Endothelial cell of umbilical vein (primary cell): ENCODE data around the gene GATAD2A. TPM values are rescaled to one million over a fixed set of nuclear protein-coding genes. Genes with fewer than 3 reads are reported as not detected.

Experiments used
- BruUV-seq: library from RNA; stranded (reverse); fragments of 400-500 nt; replicated peaks from 2 replicates; lab custom pipeline; 2021; lab: Mats Ljungman, UMichigan
- CTCF ChIA-PET: fragments of 300-600, 350-600 bp; sonication (Branson Sonifier 250); formaldehyde crosslinking; loops from one replicate; lab custom pipeline; 2021; ENCODE audit warnings: antibody characterized with exemption, inconsistent platforms; lab: Charles Lee
- POLR2A ChIA-PET: fragments of 300-600, 350-600 bp; sonication (Branson Sonifier 250); formaldehyde crosslinking; loops from one replicate; lab custom pipeline; 2021; ENCODE audit warnings: antibody characterized with exemption, inconsistent platforms; lab: Charles Lee
- DNase-seq: peaks from one replicate; pipeline ENCODE4 v3.0.0-alpha.2; 2011; ENCODE audit warnings: low read depth, low spot score
- FAIRE-seq: peaks from 2 replicates; lab custom pipeline; 2011; peaks lifted over from hg19 to GRCh38; lab: Jason Lieb, UNC
- H2AFZ ChIP-seq: 2 replicates; pipeline ENCODE4 v1.6.0; 2012; ENCODE audit warnings: low read depth, low read length, control low read depth, inconsistent platforms
- H3K27ac ChIP-seq: 2 replicates; pipeline ENCODE4 v1.5.1; 2011; ENCODE audit warnings: low read depth, mild to moderate bottlenecking, control low read depth, low read length, moderate library complexity; ENCODE audit not compliant: insufficient read depth
- H3K27me3 ChIP-seq, 2 experiments: 2 replicates each; pipeline versions ENCODE4 v1.6.0 to v1.6.1; 2011; ENCODE audit warnings: low read length in 2 of 2, mixed read lengths in 1 of 2; ENCODE audit not compliant: control insufficient read depth in 2 of 2, insufficient read depth in 2 of 2
- H3K36me3 ChIP-seq, 2 experiments: 2 replicates in 1 of 2; 3 replicates in 1 of 2; pipeline ENCODE4 v1.5.1; 2011; ENCODE audit warnings: low read length in 2 of 2, mild to moderate bottlenecking in 1 of 2, moderate library complexity in 1 of 2; ENCODE audit not compliant: control insufficient read depth in 2 of 2, insufficient read depth in 2 of 2; ENCODE audit errors: extremely low read depth in 1 of 2
- H3K4me1 ChIP-seq: 3 replicates; pipeline ENCODE4 v1.5.1; 2011; ENCODE audit warnings: mild to moderate bottlenecking, low read length; ENCODE audit not compliant: control insufficient read depth, insufficient read depth; ENCODE audit errors: extremely low read depth
- H3K4me2 ChIP-seq: 2 replicates; pipeline ENCODE4 v1.6.1; 2011; ENCODE audit warnings: low read length, control low read depth, mixed read lengths; ENCODE audit not compliant: insufficient read depth
- H3K4me3 ChIP-seq, 3 experiments: fragments of 200-600 bp in 1 of 3; sonication (generic), shearing (Covaris generic) in 1 of 3; replicated peaks in 1 of 3; 2 replicates each; pipeline ENCODE4 v1.5.1; 2011 to 2016; ENCODE audit warnings: control low read depth in 3 of 3, low read length in 3 of 3, mild to moderate bottlenecking in 2 of 3, inconsistent platforms in 1 of 3, low read depth in 1 of 3, moderate library complexity in 1 of 3; ENCODE audit not compliant: insufficient read depth in 1 of 3
- H3K79me2 ChIP-seq: 2 replicates; pipeline ENCODE4 v1.6.0; 2012; ENCODE audit warnings: low read length, inconsistent platforms; ENCODE audit not compliant: control insufficient read depth, insufficient read depth
- H3K9ac ChIP-seq: replicated peaks from 2 replicates; pipeline ENCODE3; 2011; ENCODE audit warnings: low read length, control low read depth; ENCODE audit not compliant: insufficient read depth; ENCODE audit errors: extremely low read depth
- H3K9me1 ChIP-seq: replicated peaks from 3 replicates; pipeline ENCODE4 v1.6.0; 2011; ENCODE audit warnings: mild to moderate bottlenecking, low read length; ENCODE audit not compliant: control insufficient read depth, insufficient read depth; ENCODE audit errors: extremely low read depth
- H3K9me3 ChIP-seq: replicated peaks from 2 replicates; pipeline ENCODE4 v1.5.1; 2012; ENCODE audit warnings: low read length, inconsistent platforms; ENCODE audit not compliant: control insufficient read depth, insufficient read depth
- H4K20me1 ChIP-seq: replicated peaks from 2 replicates; pipeline ENCODE3; 2011; ENCODE audit warnings: mild to moderate bottlenecking, low read length; ENCODE audit not compliant: control insufficient read depth, insufficient read depth; ENCODE audit errors: extremely low read depth
- EZH2 ChIP-seq: IDR thresholded peaks from 2 replicates; pipeline ENCODE4 v1.6.1; 2012; ENCODE audit warnings: borderline replicate concordance, low read depth, mild to moderate bottlenecking, moderate library complexity, low read length, inconsistent platforms; ENCODE audit not compliant: severe bottlenecking
- FOS ChIP-seq: IDR thresholded peaks from 2 replicates; pipeline ENCODE4 v1.6.1; 2011; ENCODE audit warnings: mild to moderate bottlenecking, low read length, moderate library complexity, borderline replicate concordance; ENCODE audit not compliant: insufficient read depth
- GATA2 ChIP-seq: IDR thresholded peaks from 2 replicates; pipeline ENCODE4 v1.7.0; 2011; ENCODE audit warnings: low read depth, mild to moderate bottlenecking, moderate library complexity, mixed read lengths, low read length; ENCODE audit not compliant: insufficient read length, insufficient read depth
- JUN ChIP-seq: IDR thresholded peaks from 2 replicates; pipeline ENCODE4 v1.6.1; 2011; ENCODE audit warnings: borderline replicate concordance, low read depth; ENCODE audit not compliant: insufficient read length, insufficient read depth
- MAX ChIP-seq: IDR thresholded peaks from 2 replicates; pipeline ENCODE4 v1.6.1; 2011; ENCODE audit not compliant: insufficient read depth, insufficient read length
- MYC ChIP-seq: IDR thresholded peaks from one replicate; pipeline ENCODE4 v1.6.1; 2011; ENCODE audit warnings: mild to moderate bottlenecking, low read depth, low read length
- POLR2A ChIP-seq: IDR thresholded peaks from 2 replicates; pipeline ENCODE4 v1.6.1; 2012; ENCODE audit warnings: low read depth, mild to moderate bottlenecking, control low read depth, low read length
- POLR2AphosphoS5 ChIP-seq: IDR thresholded peaks from 2 replicates; pipeline ENCODE4 v1.6.1; 2012; ENCODE audit warnings: low read depth, mild to moderate bottlenecking, control low read depth, low read length, moderate library complexity; ENCODE audit not compliant: insufficient read depth
- dilution Hi-C: fragments of 300-500 bp; cut with MboI; formaldehyde crosslinking; loops from one replicate; pipeline ENCODE4 v1.15.0; 2019; ENCODE audit warnings: low sequenced_read_pairs; ENCODE audit not compliant: extremely low pct_ligation_motif_present
- intact Hi-C: fragments of 100-400 bp; cut with micrococcal nuclease; formaldehyde crosslinking; loops from one replicate; pipeline ENCODE4 v1.10.0; 2022
- polyA plus RNA-seq, 4 experiments: library from polyadenylated mRNA; depleted of rRNA in 3 of 4; stranded (reverse) in 3 of 4; unstranded in 1 of 4; fragments of >200 nt; gene quantifications; 2 replicates each; pipeline versions ENCODE4 v1.2.1 to v1.2.3, GENCODE V29; 2011 to 2012; ENCODE audit warnings: missing spikeins in 1 of 4
- total RNA-seq: library from RNA; stranded (reverse); gene quantifications from 2 replicates; pipeline ENCODE4 v1.2.3, GENCODE V29; 2021
- TF ChIP-seq, protein P1 (sequence below), 2 donors: IDR thresholded peaks; 1 replicate in 1 of 2; 2 replicates in 1 of 2; pipeline ENCODE4 v1.5.1; 2011; ENCODE audit warnings: low read length in 2 of 2, mild to moderate bottlenecking in 2 of 2, moderate library complexity in 2 of 2, control low read depth in 1 of 2, inconsistent platforms in 1 of 2, low read depth in 1 of 2; ENCODE audit not compliant: insufficient read depth in 1 of 2; ENCODE audit errors: extremely low read depth in 1 of 2

GATAD2A gene
- total and polyA plus RNA-seq, 2 donors (not counting 3 experiments of a cell fraction or from before 2014, with no cell fraction given), result 27.3 to 134 TPM

GRCh38 chr19:19548915-19549759 is 143.7 kb downstream of the GATAD2A start:
- intact Hi-C loops (no loop called here), dilution Hi-C loops (no loop called here)
- no TSS peak for BruUV-seq
- FAIRE-seq (no peak), DNase-seq (no peak)
- H3K79me2 ChIP-seq, result no peaks in the 10 kb centered on the region
- H3K27me3 ChIP-seq, result no peaks in the 10 kb centered on the region
- H3K4me1 ChIP-seq, result no peaks in the 10 kb centered on the region
- H3K27ac ChIP-seq, result no peak overlapping the region
- POLR2A ChIA-PET, result no interaction called here
- no peaks in the 10 kb centered on the region for H3K36me3 ChIP-seq
- H3K9ac ChIP-seq, result no peak overlapping the region
- no peaks in the 10 kb centered on the region for H3K9me3 ChIP-seq
- no peak overlapping the region for H3K4me3 ChIP-seq
- H3K4me2 ChIP-seq, result no peak overlapping the region
- no peak for TF ChIP-seq POLR2AphosphoS5
- TF ChIP-seq POLR2A, result no peak
- TF ChIP-seq, protein P1, sequence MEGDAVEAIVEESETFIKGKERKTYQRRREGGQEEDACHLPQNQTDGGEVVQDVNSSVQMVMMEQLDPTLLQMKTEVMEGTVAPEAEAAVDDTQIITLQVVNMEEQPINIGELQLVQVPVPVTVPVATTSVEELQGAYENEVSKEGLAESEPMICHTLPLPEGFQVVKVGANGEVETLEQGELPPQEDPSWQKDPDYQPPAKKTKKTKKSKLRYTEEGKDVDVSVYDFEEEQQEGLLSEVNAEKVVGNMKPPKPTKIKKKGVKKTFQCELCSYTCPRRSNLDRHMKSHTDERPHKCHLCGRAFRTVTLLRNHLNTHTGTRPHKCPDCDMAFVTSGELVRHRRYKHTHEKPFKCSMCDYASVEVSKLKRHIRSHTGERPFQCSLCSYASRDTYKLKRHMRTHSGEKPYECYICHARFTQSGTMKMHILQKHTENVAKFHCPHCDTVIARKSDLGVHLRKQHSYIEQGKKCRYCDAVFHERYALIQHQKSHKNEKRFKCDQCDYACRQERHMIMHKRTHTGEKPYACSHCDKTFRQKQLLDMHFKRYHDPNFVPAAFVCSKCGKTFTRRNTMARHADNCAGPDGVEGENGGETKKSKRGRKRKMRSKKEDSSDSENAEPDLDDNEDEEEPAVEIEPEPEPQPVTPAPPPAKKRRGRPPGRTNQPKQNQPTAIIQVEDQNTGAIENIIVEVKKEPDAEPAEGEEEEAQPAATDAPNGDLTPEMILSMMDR (IDR thresholded peaks at IDR 0.05; ENCODE audit: extremely low read depth in 1 of 2, insufficient read depth in 1 of 2, low read depth in 1 of 2, low read length in 2 of 2), result no peak
- no peak for TF ChIP-seq FOS
- no peak for TF ChIP-seq GATA2
- no peak for TF ChIP-seq MYC
- TF ChIP-seq MAX, result no peak
- TF ChIP-seq JUN, result no peak
- TF ChIP-seq EZH2, result no peak
- H4K20me1 ChIP-seq, result no peaks in the 10 kb centered on the region
- H2AFZ ChIP-seq, result no peak overlapping the region
- CTCF ChIA-PET, result interaction anchor here (0.5 to 0.6 kb wide), 2 partner anchors 17 to 339 kb away, joined by 3 to 4 read pairs; no protein-coding TSS in a partner anchor
- no peaks in the 10 kb centered on the region for H3K9me1 ChIP-seq
